Measurements from ENCODE around the gene ITGA11. TPM values are rescaled to one million over a fixed set of nuclear protein-coding genes. Genes with fewer than 3 reads are reported as not detected.

ITGA11 gene
- total and polyA plus RNA-seq, 3 experiments from 2014 or later, result not detected

DNA sequence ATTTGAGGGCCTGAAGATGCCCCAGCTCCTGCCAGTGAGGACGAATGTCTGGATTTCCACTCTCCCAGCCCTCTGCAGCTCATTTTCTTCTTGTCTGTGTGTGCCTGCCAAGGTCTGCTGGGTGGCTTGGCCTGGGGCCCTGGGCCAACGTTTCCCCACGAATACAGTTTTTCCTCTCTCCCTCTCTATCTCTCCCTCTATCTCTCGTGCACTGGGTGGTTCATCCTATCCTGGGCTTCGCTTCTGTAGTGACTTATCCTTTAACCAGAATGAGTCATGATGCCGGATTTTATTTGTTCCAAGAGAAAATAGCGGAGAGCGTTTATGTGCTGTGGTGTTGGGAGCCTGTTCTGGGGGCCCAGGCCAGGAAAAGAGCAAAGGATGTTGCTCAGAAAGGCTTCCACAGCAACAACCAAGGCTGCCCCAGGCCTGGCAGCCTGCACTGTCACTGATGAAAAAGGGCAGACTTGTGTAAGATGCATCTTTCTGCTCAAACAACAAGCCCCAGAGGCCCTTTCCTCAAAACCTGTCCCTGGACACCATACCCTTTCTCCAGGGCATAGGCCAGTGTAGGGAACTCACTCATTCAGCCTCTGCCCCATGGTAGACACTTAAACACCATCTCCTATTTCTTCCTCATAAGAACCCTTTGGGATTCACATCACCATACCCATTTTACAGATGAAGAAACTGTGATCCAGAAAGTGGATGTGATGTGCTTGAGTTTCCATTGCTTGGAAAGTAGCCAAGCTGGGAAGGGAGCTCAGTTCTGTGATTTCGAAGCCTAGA, 47.3 kb downstream of the ITGA11 start:
- H3K27me3 ChIP-seq (ENCODE audit: insufficient read depth, low read length, poor library complexity, severe bottlenecking), result peaks cover 3% of the 10 kb centered on the region
- H3K4me1 ChIP-seq (ENCODE audit: insufficient read depth, low read length), result no peaks in the 10 kb centered on the region
- Mint-ChIP-seq H3K36me3 (no peaks in the 10 kb centered on the region), H3K9me3 (no peaks in the 10 kb centered on the region), H3K4me3 (no peak overlapping the region), H3K27me3 (peaks cover 0 to 5% of the 10 kb centered on the region in 2 donors), H3K27ac (no peak overlapping the region), H3K4me1 (peaks cover 3 to 4% (median 3%) of the 10 kb centered on the region in 3 donors)
- DNase-seq, result no peak
- ChIA-PET POLR2A (no interaction called here), CTCF (interaction anchor here (1.0 kb wide), 1 partner anchor 132 kb away, joined by 7 read pairs; no protein-coding TSS in a partner anchor)
- H3K36me3 ChIP-seq (ENCODE audit: insufficient read depth, low read length), result no peaks in the 10 kb centered on the region
- H3K4me3 ChIP-seq (ENCODE audit: low read length), result no peak overlapping the region
- H3K27ac ChIP-seq (ENCODE audit: low read depth, low read length), result no peak overlapping the region
- no peaks in the 10 kb centered on the region for H3K9me3 ChIP-seq (ENCODE audit: low read length)

DNA sequence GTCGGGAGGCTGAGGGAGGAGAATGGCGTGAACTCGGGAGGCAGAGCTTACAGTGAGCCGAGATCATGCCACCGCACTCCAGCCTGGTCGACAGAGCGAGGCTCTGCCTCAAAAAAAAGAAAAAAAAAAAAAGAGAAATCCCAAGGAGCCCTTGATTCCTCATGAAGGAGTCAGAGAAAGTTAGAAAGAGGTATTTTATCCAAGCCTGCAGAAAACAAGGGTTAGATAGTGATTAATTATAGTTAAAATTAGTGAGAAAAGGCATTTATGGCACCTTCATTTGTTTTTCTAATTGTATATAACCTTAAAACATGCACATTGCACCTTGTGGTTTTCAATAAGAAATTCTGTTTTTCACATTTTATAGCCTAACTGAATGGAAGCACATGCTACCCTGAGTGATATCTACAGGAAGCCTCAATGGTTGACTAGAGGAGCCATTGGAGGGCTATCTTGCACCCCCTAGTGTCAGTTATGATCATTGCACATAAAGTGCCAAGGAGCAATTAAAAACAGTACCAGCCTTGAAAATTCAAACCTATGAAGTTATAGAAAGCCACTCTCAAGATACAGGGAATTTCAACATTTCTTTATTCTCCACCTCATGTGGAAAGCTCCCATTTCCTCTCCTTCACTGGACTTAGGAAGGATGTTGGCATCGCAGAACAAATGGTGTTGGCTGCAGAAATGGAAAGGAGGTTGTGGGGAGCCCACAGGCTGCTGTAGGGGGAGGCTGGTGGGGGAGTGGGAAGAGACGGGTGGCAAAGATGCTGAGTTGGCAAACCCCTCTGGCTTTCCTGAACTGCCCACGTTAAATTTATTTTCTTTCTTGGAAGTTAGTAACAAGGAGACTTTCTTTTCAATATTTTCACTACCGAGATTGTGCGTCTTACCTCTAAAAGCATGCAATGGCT, 48.5 kb downstream of the ITGA11 start:
- no peak overlapping the region for H3K4me3 ChIP-seq (ENCODE audit: low read length)
- DNase-seq, result peak in 3 of 5 donors; percentile 8 to 55 (median 28)
- Mint-ChIP-seq H3K27me3 (peaks cover 0 to 5% of the 10 kb centered on the region in 2 donors), H3K27ac (no peak overlapping the region), H3K4me3 (no peak overlapping the region), H3K9me3 (no peaks in the 10 kb centered on the region), H3K4me1 (peaks cover 4 to 11% (median 10%) of the 10 kb centered on the region in 3 donors), H3K36me3 (no peaks in the 10 kb centered on the region)
- no peaks in the 10 kb centered on the region for H3K9me3 ChIP-seq (ENCODE audit: low read length)
- H3K4me1 ChIP-seq (ENCODE audit: insufficient read depth, low read length), result no peaks in the 10 kb centered on the region
- peaks cover 3% of the 10 kb centered on the region for H3K27me3 ChIP-seq (ENCODE audit: insufficient read depth, low read length, poor library complexity, severe bottlenecking)
- POLR2A ChIA-PET, result no interaction called here
- no peak overlapping the region for H3K27ac ChIP-seq (ENCODE audit: low read depth, low read length)
- H3K36me3 ChIP-seq (ENCODE audit: insufficient read depth, low read length), result no peaks in the 10 kb centered on the region
- CTCF ChIA-PET, result interaction anchor here (0.7 kb wide), 1 partner anchor 11 kb away, joined by 3 read pairs; no protein-coding TSS in a partner anchor

DNA sequence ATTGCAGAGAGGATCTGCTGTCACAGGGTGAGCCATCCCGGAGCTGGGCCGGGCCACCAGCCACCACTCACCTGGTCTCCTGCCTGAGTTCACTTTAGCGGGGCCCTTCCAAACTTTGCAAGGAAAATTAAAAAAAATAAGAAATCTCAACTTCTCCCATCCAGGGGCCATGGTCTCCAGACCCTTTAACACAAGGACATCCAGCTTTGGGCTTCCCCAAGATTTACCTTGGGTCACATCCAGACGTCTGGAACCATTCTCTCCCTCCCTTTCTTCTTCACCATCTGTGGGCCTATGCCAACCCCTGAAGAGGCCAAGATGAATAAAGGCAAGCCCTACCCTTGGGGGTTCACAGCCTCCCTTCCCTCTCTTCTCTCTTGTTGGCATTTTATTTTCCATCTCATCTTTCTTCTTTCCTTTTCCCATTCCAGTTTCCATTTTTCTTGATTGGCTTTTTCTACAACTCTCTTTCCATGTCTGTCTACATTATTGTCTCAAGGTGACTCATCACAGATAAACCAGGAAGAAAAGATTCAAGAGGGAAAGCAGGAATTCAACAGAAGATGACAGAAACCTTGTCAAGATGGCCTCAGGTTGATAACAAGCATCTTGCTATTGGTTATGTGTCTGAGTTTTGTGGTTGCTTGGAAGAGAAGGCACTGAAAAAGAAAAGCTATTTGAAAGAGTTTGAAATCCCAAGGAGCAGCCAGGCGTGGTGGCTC, 49.5 kb downstream of the ITGA11 start:
- H3K27me3 ChIP-seq (ENCODE audit: insufficient read depth, low read length, poor library complexity, severe bottlenecking), result no peaks in the 10 kb centered on the region
- H3K9me3 ChIP-seq (ENCODE audit: low read length), result no peaks in the 10 kb centered on the region
- no peaks in the 10 kb centered on the region for H3K36me3 Mint-ChIP-seq
- no peak overlapping the region for H3K4me3 ChIP-seq (ENCODE audit: low read length)
- H3K9me3 Mint-ChIP-seq, result no peaks in the 10 kb centered on the region
- H3K4me3 Mint-ChIP-seq, result no peak overlapping the region
- peaks cover 4 to 11% (median 10%) of the 10 kb centered on the region in 3 donors for H3K4me1 Mint-ChIP-seq
- peaks cover 0 to 5% of the 10 kb centered on the region in 2 donors for H3K27me3 Mint-ChIP-seq
- no peak overlapping the region for H3K27ac Mint-ChIP-seq
- CTCF ChIA-PET, result interaction anchor here (1.7 kb wide), 1 partner anchor 130 kb away, joined by 8 read pairs; no protein-coding TSS in a partner anchor
- no peak for DNase-seq
- POLR2A ChIA-PET, result no interaction called here
- H3K36me3 ChIP-seq (ENCODE audit: insufficient read depth, low read length), result no peaks in the 10 kb centered on the region
- H3K27ac ChIP-seq (ENCODE audit: low read depth, low read length), result no peak overlapping the region
- no peaks in the 10 kb centered on the region for H3K4me1 ChIP-seq (ENCODE audit: insufficient read depth, low read length)

DNA sequence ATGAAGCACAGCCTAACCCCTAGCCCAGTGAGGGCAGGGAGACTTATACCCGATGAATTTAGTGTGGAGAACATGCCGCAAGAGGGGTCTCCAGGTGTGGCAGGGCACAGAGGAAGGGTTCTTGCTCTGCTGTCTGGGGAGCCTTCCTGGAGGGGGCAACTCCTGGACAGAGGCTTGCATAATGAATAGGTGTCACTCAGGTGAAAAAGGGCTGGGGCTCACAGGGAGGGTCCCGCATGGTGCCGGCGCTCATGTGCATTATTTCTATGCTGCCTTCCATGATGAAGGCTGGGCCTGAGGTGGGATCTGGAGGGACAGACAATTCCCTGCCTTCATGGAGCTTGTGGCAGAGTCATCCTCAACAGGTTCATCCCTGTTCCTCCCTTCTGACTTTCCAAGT, 51.5 kb downstream of the ITGA11 start:
- peaks cover 4 to 11% (median 10%) of the 10 kb centered on the region in 3 donors for H3K4me1 Mint-ChIP-seq

DNA sequence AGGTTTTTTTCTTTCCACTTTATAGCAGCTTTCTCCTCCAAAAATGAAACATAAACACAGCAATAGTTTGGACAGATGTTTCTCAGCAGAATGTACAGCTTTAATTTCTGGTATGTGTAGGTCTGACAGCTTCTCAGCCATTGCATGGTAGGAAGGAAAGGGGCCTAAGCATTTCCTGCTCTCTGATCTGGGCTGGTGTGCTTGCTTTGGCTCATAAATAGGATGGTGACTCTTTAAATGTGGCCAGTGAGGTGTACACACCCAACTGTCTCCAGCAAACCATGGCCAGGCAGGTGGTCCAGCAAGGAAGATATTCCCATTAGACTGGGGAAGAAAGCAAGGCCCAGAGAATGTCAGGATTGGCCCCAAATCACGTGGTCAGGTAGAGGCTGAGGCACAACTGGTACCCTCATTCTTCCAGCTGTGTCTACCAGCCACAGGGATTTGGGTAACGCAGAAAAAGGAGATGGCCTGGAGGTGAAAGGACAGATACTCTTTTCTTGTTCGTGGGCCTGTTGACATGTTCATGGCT, 52.1 kb downstream of the ITGA11 start:
- peak overlapping the region in 1 of 7 donors; percentile 14 for H3K4me3 Mint-ChIP-seq
- H3K36me3 Mint-ChIP-seq, result no peaks in the 10 kb centered on the region
- H3K27me3 Mint-ChIP-seq, result peaks cover 0 to 2% of the 10 kb centered on the region in 2 donors
- ChIA-PET POLR2A (interaction anchor here (1.2 kb wide), 1 partner anchor 127 kb away, joined by 3 read pairs; no protein-coding TSS in a partner anchor), CTCF (interaction anchor here (1.0 to 2.3 kb wide), 3 partner anchors 9 to 127 kb away, joined by 3 to 8 read pairs (median 3); no protein-coding TSS in a partner anchor)
- Histone ChIP-seq H3K9me3 (ENCODE audit: low read length) (no peaks in the 10 kb centered on the region), H3K27me3 (ENCODE audit: insufficient read depth, low read length, poor library complexity, severe bottlenecking) (no peaks in the 10 kb centered on the region), H3K36me3 (ENCODE audit: insufficient read depth, low read length) (no peaks in the 10 kb centered on the region), H3K4me3 (ENCODE audit: low read length) (no peak overlapping the region), H3K27ac (ENCODE audit: low read depth, low read length) (no peak overlapping the region), H3K4me1 (ENCODE audit: insufficient read depth, low read length) (no peaks in the 10 kb centered on the region)
- H3K4me1 Mint-ChIP-seq, result peaks cover 4 to 11% (median 10%) of the 10 kb centered on the region in 3 donors
- H3K9me3 Mint-ChIP-seq, result no peaks in the 10 kb centered on the region
- H3K27ac Mint-ChIP-seq, result peak overlapping the region in 1 of 8 donors; percentile 26
- no peak for DNase-seq

More for the DNA sequence above, 51.5 kb downstream of the ITGA11 start:
- POLR2A ChIA-PET, result no interaction called here
- H3K27ac Mint-ChIP-seq, result peak overlapping the region in 1 of 8 donors; percentile 27
- Histone ChIP-seq H3K9me3 (ENCODE audit: low read length) (no peaks in the 10 kb centered on the region), H3K4me3 (ENCODE audit: low read length) (no peak overlapping the region), H3K27me3 (ENCODE audit: insufficient read depth, low read length, poor library complexity, severe bottlenecking) (no peaks in the 10 kb centered on the region), H3K27ac (ENCODE audit: low read depth, low read length) (no peak overlapping the region), H3K36me3 (ENCODE audit: insufficient read depth, low read length) (no peaks in the 10 kb centered on the region), H3K4me1 (ENCODE audit: insufficient read depth, low read length) (no peaks in the 10 kb centered on the region)
- DNase-seq, result no peak
- no peaks in the 10 kb centered on the region for H3K36me3 Mint-ChIP-seq
- CTCF ChIA-PET, result interaction anchor here (1.0 to 2.3 kb wide), 3 partner anchors 9 to 127 kb away, joined by 3 to 8 read pairs (median 3); no protein-coding TSS in a partner anchor
- no peak overlapping the region for H3K4me3 Mint-ChIP-seq
- H3K9me3 Mint-ChIP-seq, result no peaks in the 10 kb centered on the region
- H3K27me3 Mint-ChIP-seq, result peaks cover 0 to 4% of the 10 kb centered on the region in 2 donors

DNA sequence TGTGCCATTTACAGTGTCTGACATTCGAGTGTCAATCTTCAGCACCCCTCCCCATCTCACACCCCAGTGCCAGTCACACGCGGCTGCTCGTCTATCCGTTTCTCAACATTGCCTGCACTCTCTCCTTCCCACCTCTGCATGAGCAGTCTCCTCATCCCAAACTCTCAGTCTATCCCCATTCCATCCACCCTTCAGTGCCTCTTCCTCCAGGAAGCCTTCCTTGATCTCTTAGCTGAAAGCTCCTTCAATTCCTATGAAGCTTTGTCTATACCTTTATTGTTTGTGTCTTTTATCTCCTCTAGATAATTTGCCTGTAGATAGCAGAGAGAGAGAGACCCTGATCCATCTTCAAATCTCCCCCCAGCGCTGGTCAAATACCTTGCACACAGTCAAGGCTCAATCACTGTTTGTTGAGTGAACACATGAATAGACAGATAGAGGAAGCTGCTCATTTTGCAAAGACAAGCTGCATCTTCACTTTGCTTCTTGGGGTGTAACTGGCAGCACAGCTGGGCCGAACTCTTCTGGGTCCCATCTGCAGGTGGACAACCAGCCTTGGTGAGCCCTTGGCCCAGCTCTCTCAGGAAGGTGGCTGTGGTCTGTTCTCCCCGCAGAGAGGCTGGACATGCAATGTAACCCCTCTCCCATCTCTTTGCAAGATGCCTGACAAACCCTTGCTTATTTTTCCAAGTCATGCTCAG, 52.8 kb downstream of the ITGA11 start:
- Mint-ChIP-seq H3K4me3 (peak overlapping the region in 1 of 7 donors; percentile 14), H3K27me3 (peaks cover 0 to 2% of the 10 kb centered on the region in 2 donors), H3K9me3 (no peaks in the 10 kb centered on the region), H3K36me3 (no peaks in the 10 kb centered on the region), H3K4me1 (peaks cover 4 to 11% (median 10%) of the 10 kb centered on the region in 3 donors), H3K27ac (peak overlapping the region in 1 of 8 donors; percentile 26)
- no peaks in the 10 kb centered on the region for H3K9me3 ChIP-seq (ENCODE audit: low read length)
- no peaks in the 10 kb centered on the region for H3K27me3 ChIP-seq (ENCODE audit: insufficient read depth, low read length, poor library complexity, severe bottlenecking)
- H3K4me3 ChIP-seq (ENCODE audit: low read length), result no peak overlapping the region
- ChIA-PET POLR2A (interaction anchor here (1.2 kb wide), 1 partner anchor 126 kb away, joined by 3 read pairs; no protein-coding TSS in a partner anchor), CTCF (interaction anchor here (1.4 to 2.3 kb wide), 2 partner anchors 73 to 126 kb away, joined by 3 to 8 read pairs; no protein-coding TSS in a partner anchor)
- H3K27ac ChIP-seq (ENCODE audit: low read depth, low read length), result no peak overlapping the region
- H3K36me3 ChIP-seq (ENCODE audit: insufficient read depth, low read length), result no peaks in the 10 kb centered on the region
- no peaks in the 10 kb centered on the region for H3K4me1 ChIP-seq (ENCODE audit: insufficient read depth, low read length)
- no peak for DNase-seq

DNA sequence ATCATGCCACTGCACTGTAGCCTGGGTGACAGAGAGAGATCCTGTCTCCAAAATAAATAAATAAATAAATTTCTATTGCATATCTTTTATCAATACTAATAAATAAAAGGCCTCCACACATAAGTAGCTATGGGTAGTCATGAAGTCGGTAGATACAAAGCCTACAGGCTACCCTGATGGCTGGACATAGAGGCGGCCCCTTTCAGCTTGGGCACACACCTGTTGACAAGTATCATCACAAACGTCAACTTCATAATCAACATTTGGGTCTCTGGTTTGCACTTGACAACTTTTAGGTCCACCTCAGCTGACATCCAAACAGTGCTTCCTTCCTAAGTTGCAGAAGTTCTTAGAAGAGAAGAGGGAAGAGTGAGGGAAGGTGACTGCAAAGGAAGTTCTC, 53.4 kb downstream of the ITGA11 start:
- H3K4me3 ChIP-seq (ENCODE audit: low read length), result no peak overlapping the region
- ChIA-PET CTCF (no interaction called here), POLR2A (interaction anchor here (1.2 kb wide), 1 partner anchor 126 kb away, joined by 3 read pairs; no protein-coding TSS in a partner anchor)
- Mint-ChIP-seq H3K27me3 (no peaks in the 10 kb centered on the region), H3K27ac (no peak overlapping the region), H3K4me3 (no peak overlapping the region), H3K4me1 (peaks cover 4 to 11% (median 10%) of the 10 kb centered on the region in 3 donors), H3K9me3 (no peaks in the 10 kb centered on the region), H3K36me3 (no peaks in the 10 kb centered on the region)
- no peaks in the 10 kb centered on the region for H3K36me3 ChIP-seq (ENCODE audit: insufficient read depth, low read length)
- no peaks in the 10 kb centered on the region for H3K4me1 ChIP-seq (ENCODE audit: insufficient read depth, low read length)
- no peaks in the 10 kb centered on the region for H3K9me3 ChIP-seq (ENCODE audit: low read length)
- no peak for DNase-seq
- no peaks in the 10 kb centered on the region for H3K27me3 ChIP-seq (ENCODE audit: insufficient read depth, low read length, poor library complexity, severe bottlenecking)
- no peak overlapping the region for H3K27ac ChIP-seq (ENCODE audit: low read depth, low read length)
